ENCODE data around the gene EXOC6B.

- TF ChIP-seq ZFX (IDR thresholded peaks at IDR 0.05; ENCODE audit: borderline replicate concordance) (no peak), CTCF (IDR thresholded peaks at IDR 0.05) (no peak)
These were observed 109.2 kb downstream of the EXOC6B start for GRCh38 chr2:72716601-72717000.
